ENCODE data around the gene FAM47C.

GRCh38 chrX:36961590-36961989 is 46.6 kb upstream of the FAM47C start:
- TF ChIP-seq POLR2A (IDR thresholded peaks at IDR 0.05) (no peak), CTCF (IDR thresholded peaks at IDR 0.05) (no peak)
